Body of pancreas (tissue), 4 donors: ENCODE data around the gene PFKL.

ENCODE experiments used
- CTCF ChIP-seq, 7 experiments: fragments of 450-650 bp in 4 of 7; fragments of 200-600 bp in 3 of 7; sonication (generic) in 3 of 7; IDR thresholded peaks; one replicate each; pipeline ENCODE4 v1.5.1; 2016 to 2019; ENCODE audit warnings: antibody characterized with exemption in 7 of 7
- POLR2A ChIP-seq, 3 donors: fragments of 450-650 bp; IDR thresholded peaks; one replicate each; pipeline ENCODE4 v1.6.1; 2016; ENCODE audit warnings: antibody characterized with exemption in 3 of 3, mild to moderate bottlenecking in 2 of 3

- TF ChIP-seq CTCF (IDR thresholded peaks at IDR 0.05) (no peak), POLR2A (IDR thresholded peaks at IDR 0.05) (no peak)
Measured at GRCh38 chr21:44328242-44328895, 28.5 kb downstream of the PFKL start.
